HCT116 (cell line): Measurements from ENCODE around the gene UCHL5. TPM values are rescaled to one million over a fixed set of nuclear protein-coding genes. Genes with fewer than 3 reads are reported as not detected.

Experiments used
- ATAC-seq: fragments of 200-7000 bp; cut with Tn5 transposase; 2 replicates; pipeline ENCODE4 v1.9.1; 2020; ENCODE audit warnings: mild to moderate bottlenecking, moderate library complexity
- BruUV-seq: library from RNA; stranded (reverse); fragments of 400-500 nt; replicated peaks from 2 replicates; lab custom pipeline; 2021; lab: Mats Ljungman, UMichigan
- CTCF ChIA-PET: fragments of 300-600 bp; sonication (Branson Sonifier 250); formaldehyde crosslinking; loops from one replicate; lab custom pipeline; 2021; ENCODE audit warnings: antibody characterized with exemption; lab: Charles Lee
- POLR2A ChIA-PET: fragments of 300-600, 350-600 bp; sonication (Branson Sonifier 250); formaldehyde crosslinking; loops from one replicate; lab custom pipeline; 2021; ENCODE audit warnings: antibody characterized with exemption; lab: Charles Lee
- RAD21 ChIA-PET, 2 experiments: fragments of 300-600 bp; sonication (Branson Sonifier 250); formaldehyde crosslinking; loops; one replicate each; lab custom pipeline; 2023; ENCODE audit warnings: low total read pairs in 2 of 2; ENCODE audit not compliant: uncharacterized antibody in 2 of 2, unreplicated experiment in 2 of 2, low non-redundant PET in 1 of 2; lab: Charles Lee
- DNase-seq: peaks from one replicate; pipeline ENCODE4 v3.0.0-alpha.2; 2010; ENCODE audit warnings: low read depth, low spot score
- H2AFZ ChIP-seq: fragments of 200-600 bp; shearing (Covaris generic), sonication (generic); 2 replicates; pipeline ENCODE4 v1.6.1; 2017; ENCODE audit warnings: low read depth, mixed run types, mixed read lengths, antibody characterized with exemption, low read length; ENCODE audit not compliant: poor library complexity, severe bottlenecking
- H3K27ac ChIP-seq: 2 replicates; pipeline ENCODE4 v1.5.1; 2012; ENCODE audit warnings: low read depth, low read length
- H3K27me3 ChIP-seq: fragments of 200-600 bp; sonication (generic); 2 replicates; pipeline ENCODE4 v1.6.1; 2016; ENCODE audit warnings: mixed run types, low read length, mixed read lengths; ENCODE audit not compliant: insufficient read depth
- H3K36me3 ChIP-seq, 2 experiments: fragments of 200-500 bp in 1 of 2; fragments of 200-600 bp in 1 of 2; sonication (Bioruptor generic) in 1 of 2; sonication (generic) in 1 of 2; 2 replicates each; pipeline versions ENCODE4 v1.5.1 to v1.6.1; 2014 to 2016; ENCODE audit warnings: low read length in 2 of 2, inconsistent platforms in 1 of 2, mixed read lengths in 1 of 2, mixed run types in 1 of 2; ENCODE audit not compliant: insufficient read depth in 2 of 2, control insufficient read depth in 1 of 2
- H3K4me1 ChIP-seq, 2 experiments: fragments of 200-600 bp in 1 of 2; sonication (generic) in 1 of 2; 2 replicates each; pipeline versions ENCODE4 v1.5.1 to v1.6.1; 2012 to 2017; ENCODE audit warnings: low read length in 2 of 2, inconsistent platforms in 1 of 2, mild to moderate bottlenecking in 1 of 2, mixed read lengths in 1 of 2, mixed run types in 1 of 2, moderate library complexity in 1 of 2; ENCODE audit not compliant: insufficient read depth in 2 of 2, control insufficient read depth in 1 of 2
- H3K4me2 ChIP-seq: fragments of 200-600 bp; sonication (generic); 2 replicates; pipeline ENCODE4 v1.6.1; 2017; ENCODE audit warnings: mixed run types, low read length, mixed read lengths
- H3K4me3 ChIP-seq, 2 experiments: fragments of 200-600 bp in 1 of 2; sonication (generic) in 1 of 2; replicated peaks in 1 of 2; 2 replicates each; pipeline ENCODE4 v1.5.1; 2011 to 2016; ENCODE audit warnings: low read length in 2 of 2, control low read depth in 1 of 2, low read depth in 1 of 2, mild to moderate bottlenecking in 1 of 2, mixed read lengths in 1 of 2, mixed run types in 1 of 2
- H3K79me2 ChIP-seq: fragments of 200-600 bp; sonication (generic); 2 replicates; pipeline ENCODE4 v1.6.1; 2017; ENCODE audit warnings: mild to moderate bottlenecking, mixed run types, low read length, moderate library complexity, mixed read lengths; ENCODE audit not compliant: insufficient read depth
- H3K9ac ChIP-seq: fragments of 200-600 bp; sonication (generic); 2 replicates; pipeline ENCODE4 v1.6.1; 2016; ENCODE audit warnings: low read length, mixed read lengths
- H3K9me2 ChIP-seq: fragments of 200-600 bp; sonication (generic), shearing (Covaris generic); 2 replicates; pipeline ENCODE4 v1.6.1; 2017; ENCODE audit warnings: mixed run types, mild to moderate bottlenecking, moderate library complexity; ENCODE audit not compliant: insufficient read depth
- H3K9me3 ChIP-seq, 2 experiments: fragments of 200-500 bp in 1 of 2; fragments of 200-600 bp in 1 of 2; sonication (Bioruptor generic) in 1 of 2; sonication (generic) in 1 of 2; 2 replicates each; pipeline ENCODE4 v1.6.1; 2014 to 2017; ENCODE audit warnings: low read length in 2 of 2, mixed read lengths in 2 of 2, inconsistent platforms in 1 of 2, low read depth in 1 of 2, mild to moderate bottlenecking in 1 of 2, mixed run types in 1 of 2, moderate library complexity in 1 of 2; ENCODE audit not compliant: control insufficient read depth in 1 of 2, insufficient read depth in 1 of 2
- H4K20me1 ChIP-seq: fragments of 200-600 bp; sonication (generic), shearing (Covaris generic); 2 replicates; pipeline ENCODE4 v1.6.1; 2017; ENCODE audit warnings: mixed run types, mild to moderate bottlenecking, moderate library complexity; ENCODE audit not compliant: insufficient read depth
- ATF3 ChIP-seq: IDR thresholded peaks from 2 replicates; pipeline ENCODE4 v1.6.1; 2012
- CBX3 ChIP-seq: IDR thresholded peaks from 2 replicates; pipeline ENCODE4 v1.6.1; 2012; ENCODE audit warnings: low read depth
- EZH2 ChIP-seq: fragments of 200-600 bp; sonication (generic); IDR thresholded peaks from 2 replicates; pipeline ENCODE4 v1.6.1; 2017; ENCODE audit warnings: antibody characterized with exemption, mixed run types
- FOSL1 ChIP-seq: IDR thresholded peaks from 2 replicates; pipeline ENCODE4 v1.6.1; 2012; ENCODE audit warnings: low read depth
- JUND ChIP-seq: IDR thresholded peaks from 2 replicates; pipeline ENCODE4 v1.6.1; 2012
- REST ChIP-seq: IDR thresholded peaks from 2 replicates; pipeline ENCODE4 v1.6.1; 2012; ENCODE audit warnings: low read depth
- SIN3A ChIP-seq: IDR thresholded peaks from 2 replicates; pipeline ENCODE4 v1.6.1; 2012; ENCODE audit warnings: low read depth
- TCF7L2 ChIP-seq: IDR thresholded peaks from 2 replicates; pipeline ENCODE4 v1.7.0; 2011; ENCODE audit warnings: borderline replicate concordance, inconsistent platforms; ENCODE audit not compliant: insufficient read depth, insufficient read length; ENCODE audit errors: extremely low read depth
- YY1 ChIP-seq: IDR thresholded peaks from 2 replicates; pipeline ENCODE4 v1.6.1; 2011; ENCODE audit warnings: low read length, low read depth, moderate library complexity, mild to moderate bottlenecking; ENCODE audit not compliant: insufficient replicate concordance; ENCODE audit errors: extremely low read depth
- ZFX ChIP-seq: fragments of 450-650 bp; IDR thresholded peaks from 2 replicates; pipeline ENCODE4 v1.6.1; 2017
- intact Hi-C: fragments of 100-400 bp; cut with micrococcal nuclease; formaldehyde crosslinking; loops from 2 replicates; pipeline ENCODE4 v1.10.0; 2022
- total RNA-seq: library from RNA; stranded (reverse); gene quantifications from one replicate; pipeline ENCODE4 v1.2.1, GENCODE V29; 2021; ENCODE audit not compliant: unreplicated experiment
- TF ChIP-seq, protein P1 (sequence below), 3 experiments: fragments of 200-600 bp in 1 of 3; sonication (generic) in 1 of 3; IDR thresholded peaks in 2 of 3; conservative IDR thresholded peaks in 1 of 3; 2 replicates each; pipeline ENCODE4 v1.5.1; 2012 to 2017; ENCODE audit warnings: low read depth in 2 of 3, low read length in 2 of 3, antibody characterized with exemption in 1 of 3, borderline replicate concordance in 1 of 3, control low read depth in 1 of 3, mild to moderate bottlenecking in 1 of 3, mixed read lengths in 1 of 3, mixed run types in 1 of 3, moderate library complexity in 1 of 3; ENCODE audit not compliant: insufficient read depth in 1 of 3

Gene UCHL5
- total RNA-seq, 1 experiment from 2014 or later = 75.8 TPM

DNA sequence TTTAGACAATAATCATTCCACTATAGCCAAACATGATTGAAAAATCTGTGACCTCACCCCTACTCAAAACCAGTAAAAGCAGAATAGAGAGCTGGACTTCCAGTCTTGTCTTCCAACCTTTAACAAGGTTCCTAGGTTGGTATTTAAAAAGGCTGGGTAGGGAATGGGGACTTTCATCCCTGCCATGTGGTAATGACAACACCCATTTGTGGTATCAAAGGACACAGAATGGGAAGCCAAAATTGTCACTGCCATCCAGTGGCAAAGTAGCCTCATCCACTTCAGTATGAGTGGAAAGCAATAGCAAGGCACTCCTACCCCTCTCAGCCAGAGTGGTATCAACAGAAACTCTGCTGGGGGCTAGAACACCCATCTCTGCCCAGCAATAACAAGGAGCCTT is 33.9 kb downstream of the UCHL5 start:
- peaks cover 23% of the 10 kb centered on the region for H3K79me2 ChIP-seq
- H3K9me2 ChIP-seq = no peaks in the 10 kb centered on the region
- no peaks in the 10 kb centered on the region for H3K9me3 ChIP-seq
- H3K4me3 ChIP-seq = no peak overlapping the region
- intact Hi-C loops = loop anchor here (10.0 kb wide), 1 partner anchor 410 kb away; no protein-coding TSS in a partner anchor
- no peak for DNase-seq
- no TSS peak for BruUV-seq
- RAD21 ChIA-PET = no interaction called here
- CTCF ChIA-PET = interaction anchor here (1.6 kb wide), 1 partner anchor 218 kb away, joined by 8 read pairs; no protein-coding TSS in a partner anchor
- H3K4me1 ChIP-seq = no peaks in the 10 kb centered on the region
- H3K9ac ChIP-seq = no peak overlapping the region
- no peak overlapping the region for H3K27ac ChIP-seq
- no peak for TF ChIP-seq CBX3
- TF ChIP-seq REST = no peak
- no peak for TF ChIP-seq SIN3A
- no peak for TF ChIP-seq ZFX
- TF ChIP-seq YY1 = no peak
- no peak for TF ChIP-seq FOSL1
- TF ChIP-seq ATF3 = no peak
- TF ChIP-seq, protein P1, sequence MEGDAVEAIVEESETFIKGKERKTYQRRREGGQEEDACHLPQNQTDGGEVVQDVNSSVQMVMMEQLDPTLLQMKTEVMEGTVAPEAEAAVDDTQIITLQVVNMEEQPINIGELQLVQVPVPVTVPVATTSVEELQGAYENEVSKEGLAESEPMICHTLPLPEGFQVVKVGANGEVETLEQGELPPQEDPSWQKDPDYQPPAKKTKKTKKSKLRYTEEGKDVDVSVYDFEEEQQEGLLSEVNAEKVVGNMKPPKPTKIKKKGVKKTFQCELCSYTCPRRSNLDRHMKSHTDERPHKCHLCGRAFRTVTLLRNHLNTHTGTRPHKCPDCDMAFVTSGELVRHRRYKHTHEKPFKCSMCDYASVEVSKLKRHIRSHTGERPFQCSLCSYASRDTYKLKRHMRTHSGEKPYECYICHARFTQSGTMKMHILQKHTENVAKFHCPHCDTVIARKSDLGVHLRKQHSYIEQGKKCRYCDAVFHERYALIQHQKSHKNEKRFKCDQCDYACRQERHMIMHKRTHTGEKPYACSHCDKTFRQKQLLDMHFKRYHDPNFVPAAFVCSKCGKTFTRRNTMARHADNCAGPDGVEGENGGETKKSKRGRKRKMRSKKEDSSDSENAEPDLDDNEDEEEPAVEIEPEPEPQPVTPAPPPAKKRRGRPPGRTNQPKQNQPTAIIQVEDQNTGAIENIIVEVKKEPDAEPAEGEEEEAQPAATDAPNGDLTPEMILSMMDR (IDR thresholded peaks at IDR 0.05 in 2 of 3, conservative IDR thresholded peaks at IDR 0.05 in 1 of 3; ENCODE audit: borderline replicate concordance in 1 of 3, insufficient read depth in 1 of 3, low read depth in 2 of 3, low read length in 2 of 3) = no peak
- TF ChIP-seq JUND = no peak
- TF ChIP-seq TCF7L2 = no peak
- TF ChIP-seq EZH2 = no peak
- H4K20me1 ChIP-seq = no peaks in the 10 kb centered on the region
- no peak overlapping the region for H2AFZ ChIP-seq
- no peak overlapping the region for H3K4me2 ChIP-seq
- POLR2A ChIA-PET = no interaction called here
- H3K27me3 ChIP-seq = no peaks in the 10 kb centered on the region
- H3K36me3 ChIP-seq = peaks cover 3 to 29% of the 10 kb centered on the region in 2 experiments
- no peak for ATAC-seq
